CD4-positive, CD25-positive, alpha-beta regulatory T cell (primary cell): ENCODE measurements around the gene MBOAT7. TPM values are rescaled to one million over a fixed set of nuclear protein-coding genes. Genes with fewer than 3 reads are reported as not detected.
A peak's percentile ranks its signal among the peaks of the same experiment; 100 is the strongest.
"Not testable (repeated sequence)": the region's sequence is repeated elsewhere in the genome, so short reads cannot be mapped to it uniquely, and the experiment has no call there.

Source experiments
- ATAC-seq, 2 donors: fragments of 150-1000 bp; cut with Tn5 transposase; one replicate each; pipeline ENCODE4 v1.10.0; 2021; ENCODE audit warnings: low read depth in 2 of 2, moderate number of reproducible peaks in 2 of 2, moderate library complexity in 1 of 2
- DNase-seq, 3 donors: peaks; one replicate each; pipeline versions ENCODE4 v3.0.0 to v3.0.0-alpha.2; 2012 to 2022; ENCODE audit warnings: mixed read lengths in 1 of 3
- H3K27ac ChIP-seq: one replicate; pipeline ENCODE4 v1.7.0; 2013; ENCODE audit warnings: mild to moderate bottlenecking, low read length; ENCODE audit not compliant: insufficient read depth, poor library complexity, severe bottlenecking
- H3K27me3 ChIP-seq: one replicate; pipeline ENCODE4 v1.7.0; 2013; ENCODE audit warnings: low read length; ENCODE audit not compliant: control insufficient read depth, insufficient read depth
- H3K36me3 ChIP-seq: one replicate; pipeline ENCODE4 v1.7.0; 2013; ENCODE audit warnings: mild to moderate bottlenecking, low read length, moderate library complexity; ENCODE audit not compliant: control insufficient read depth, insufficient read depth
- H3K4me1 ChIP-seq: 2 replicates; pipeline ENCODE4 v1.7.0; 2013; ENCODE audit warnings: mild to moderate bottlenecking, low read length; ENCODE audit not compliant: insufficient read depth, control insufficient read depth, poor library complexity, severe bottlenecking
- H3K4me3 ChIP-seq: one replicate; pipeline ENCODE4 v1.7.0; 2013; ENCODE audit warnings: low read depth, mild to moderate bottlenecking, low read length, moderate library complexity
- H3K9me3 ChIP-seq, 2 experiments: 1 replicate in 1 of 2; 2 replicates in 1 of 2; pipeline ENCODE4 v1.7.0; 2013; ENCODE audit warnings: low read length in 2 of 2, mild to moderate bottlenecking in 1 of 2, moderate library complexity in 1 of 2; ENCODE audit not compliant: control insufficient read depth in 2 of 2
- H3K27ac Mint-ChIP-seq, 3 donors: one replicate each; pipeline ENCODE4 v1.8.0; 2020 to 2022; ENCODE audit warnings: mild to moderate bottlenecking in 3 of 3, mixed read lengths in 3 of 3, moderate library complexity in 2 of 3
- H3K27me3 Mint-ChIP-seq: one replicate; pipeline ENCODE4 v1.8.0; 2022; ENCODE audit warnings: mild to moderate bottlenecking, mixed read lengths
- H3K36me3 Mint-ChIP-seq: one replicate; pipeline ENCODE4 v1.8.0; 2020; ENCODE audit warnings: mixed read lengths
- H3K4me1 Mint-ChIP-seq, 4 donors: one replicate each; pipeline ENCODE4 v1.8.0; 2020 to 2022; ENCODE audit warnings: mixed read lengths in 4 of 4, mild to moderate bottlenecking in 1 of 4
- H3K4me3 Mint-ChIP-seq, 4 donors: one replicate each; pipeline ENCODE4 v1.8.0; 2020 to 2022; ENCODE audit warnings: mild to moderate bottlenecking in 4 of 4, mixed read lengths in 4 of 4, moderate library complexity in 3 of 4
- H3K9me3 Mint-ChIP-seq, 7 donors: one replicate each; pipeline ENCODE4 v1.8.0; 2020 to 2022; ENCODE audit warnings: mixed read lengths in 7 of 7, mild to moderate bottlenecking in 3 of 7, moderate library complexity in 2 of 7
- polyA plus RNA-seq, 4 donors: library from polyadenylated mRNA; unstranded; fragments of 300-500 nt; fragmentation: Illumina TruSeq; gene quantifications; one replicate each; pipeline ENCODE4 v1.2.3, GENCODE V29; 2021
- total RNA-seq: library from RNA; stranded (reverse); gene quantifications from one replicate; pipeline ENCODE4 v1.2.3, GENCODE V29; 2022

MBOAT7 gene
- total RNA-seq (25.8 TPM), polyA plus RNA-seq (10 to 100 TPM; 10.8 to 17.2 (median 15.0) TPM)

- Mint-ChIP-seq H3K36me3 (peaks cover 6% of the 10 kb centered on the region), H3K27ac (peak within 1 kb of the TSS; percentile 99 to 100 (median 99)), H3K9me3 (no peaks in the 10 kb centered on the region), H3K4me3 (peak within 1 kb of the TSS; percentile 95 to 97 (median 96)), H3K27me3 (no peaks in the 10 kb centered on the region), H3K4me1 (peaks cover 0 to 55% (median 26%) of the 10 kb centered on the region in 4 donors)
- peak within 1 kb of the TSS; percentile 100 for H3K27ac ChIP-seq
- no peak for ATAC-seq
- H3K4me1 ChIP-seq = peaks cover 26% of the 10 kb centered on the region
- no peaks in the 10 kb centered on the region for H3K27me3 ChIP-seq
- H3K36me3 ChIP-seq = peaks cover 7% of the 10 kb centered on the region
- peak within 1 kb of the TSS; percentile 69 for H3K4me3 ChIP-seq
- DNase-seq = no peak
- no peaks in the 10 kb centered on the region for H3K9me3 ChIP-seq
These were observed at the start of gene MBOAT7 for GRCh38 chr19:54189145-54189734. TSS of gene MBOAT7 (minus strand) at chr19:54189580. CDS start at chr19:54188508, 1,072 bp downstream.

GRCh38 chr19:54233941-54234340 is 44.6 kb upstream of the MBOAT7 start:
- H3K36me3 Mint-ChIP-seq = no peaks in the 10 kb centered on the region
- H3K4me1 Mint-ChIP-seq = peaks cover 0 to 4% (median 0%) of the 10 kb centered on the region in 4 donors
- Histone ChIP-seq H3K36me3 (no peaks in the 10 kb centered on the region), H3K4me3 (no peak overlapping the region), H3K9me3 (no peaks in the 10 kb centered on the region), H3K4me1 (no peaks in the 10 kb centered on the region), H3K27me3 (peaks cover 2% of the 10 kb centered on the region), H3K27ac (no peak overlapping the region)
- no peak overlapping the region for H3K4me3 Mint-ChIP-seq
- ATAC-seq (no peak), DNase-seq (no peak)
- peaks cover 16% of the 10 kb centered on the region for H3K27me3 Mint-ChIP-seq
- H3K9me3 Mint-ChIP-seq = peaks cover 0 to 2% (median 0%) of the 10 kb centered on the region in 7 donors
- peak overlapping the region in 1 of 3 donors; percentile 22 for H3K27ac Mint-ChIP-seq

GRCh38 chr19:54231077-54231931 is 41.9 kb upstream of the MBOAT7 start:
- H3K36me3 ChIP-seq = no peaks in the 10 kb centered on the region
- H3K27me3 Mint-ChIP-seq = peaks cover 9% of the 10 kb centered on the region

GRCh38 chr19:54230031-54230430 is 40.7 kb upstream of the MBOAT7 start:
- H3K27me3 ChIP-seq = peaks cover 3% of the 10 kb centered on the region
- no peaks in the 10 kb centered on the region for H3K36me3 ChIP-seq
- Mint-ChIP-seq H3K9me3 (peaks cover 0 to 2% (median 0%) of the 10 kb centered on the region in 7 donors), H3K27ac (no peak overlapping the region), H3K4me3 (no peak overlapping the region), H3K4me1 (peaks cover 0 to 4% (median 0%) of the 10 kb centered on the region in 4 donors), H3K36me3 (no peaks in the 10 kb centered on the region), H3K27me3 (peaks cover 9% of the 10 kb centered on the region)
- DNase-seq (no peak), ATAC-seq (no peak)
- no peak overlapping the region for H3K4me3 ChIP-seq
- no peaks in the 10 kb centered on the region for H3K9me3 ChIP-seq
- H3K27ac ChIP-seq = no peak overlapping the region
- H3K4me1 ChIP-seq = no peaks in the 10 kb centered on the region

More at GRCh38 chr19:54231077-54231931, 41.9 kb upstream of the MBOAT7 start:
- ATAC-seq (peak; percentile 81 to 83), DNase-seq (peak; percentile 73 to 75 (median 74))
- Mint-ChIP-seq H3K9me3 (peaks cover 0 to 2% (median 0%) of the 10 kb centered on the region in 7 donors), H3K4me1 (peaks cover 0 to 4% (median 0%) of the 10 kb centered on the region in 4 donors), H3K36me3 (no peaks in the 10 kb centered on the region), H3K4me3 (no peak overlapping the region), H3K27ac (no peak overlapping the region)
- Histone ChIP-seq H3K4me1 (no peaks in the 10 kb centered on the region), H3K9me3 (no peaks in the 10 kb centered on the region), H3K27me3 (peaks cover 4% of the 10 kb centered on the region), H3K4me3 (no peak overlapping the region), H3K27ac (no peak overlapping the region)

- Mint-ChIP-seq H3K9me3 (peaks cover 0 to 2% (median 0%) of the 10 kb centered on the region in 7 donors), H3K27me3 (peaks cover 2% of the 10 kb centered on the region), H3K36me3 (no peaks in the 10 kb centered on the region), H3K27ac (no peak overlapping the region), H3K4me3 (no peak overlapping the region), H3K4me1 (peaks cover 0 to 4% (median 0%) of the 10 kb centered on the region in 4 donors)
- ATAC-seq = no peak
- H3K27ac ChIP-seq = no peak overlapping the region
- peaks cover 3% of the 10 kb centered on the region for H3K27me3 ChIP-seq
- no peaks in the 10 kb centered on the region for H3K4me1 ChIP-seq
- DNase-seq = no peak
- no peaks in the 10 kb centered on the region for H3K9me3 ChIP-seq
- no peak overlapping the region for H3K4me3 ChIP-seq
- H3K36me3 ChIP-seq = no peaks in the 10 kb centered on the region
These were observed 39.8 kb upstream of the MBOAT7 start for GRCh38 chr19:54229146-54229545.

- H3K4me1 ChIP-seq, H3K27me3 Mint-ChIP-seq, H3K9me3 Mint-ChIP-seq, H3K27ac ChIP-seq, ATAC-seq, DNase-seq, H3K4me3 ChIP-seq, H3K36me3 ChIP-seq, H3K4me3 Mint-ChIP-seq, H3K27me3 ChIP-seq, H3K27ac Mint-ChIP-seq, H3K4me1 Mint-ChIP-seq, H3K9me3 ChIP-seq, H3K36me3 Mint-ChIP-seq: not testable (repeated sequence)
These were observed 35.2 kb upstream of the MBOAT7 start for GRCh38 chr19:54224619-54225018.

GRCh38 chr19:54223937-54224281 is 34.5 kb upstream of the MBOAT7 start:
- not testable (repeated sequence) for H3K9me3 Mint-ChIP-seq, H3K9me3 ChIP-seq, H3K4me1 ChIP-seq, H3K36me3 ChIP-seq, H3K4me3 Mint-ChIP-seq, H3K36me3 Mint-ChIP-seq, H3K4me1 Mint-ChIP-seq, H3K27me3 Mint-ChIP-seq, H3K27me3 ChIP-seq, H3K27ac Mint-ChIP-seq, H3K4me3 ChIP-seq, DNase-seq, H3K27ac ChIP-seq
- ATAC-seq = peak in 1 of 2 donors; percentile 17
